Mucosa of descending colon (tissue), 3 donors: ENCODE data around the gene BRCA2. TPM values are rescaled to one million over a fixed set of nuclear protein-coding genes. Genes with fewer than 3 reads are reported as not detected.

Experiments used
- ATAC-seq: fragments of 200-7000 bp; cut with Tn5 transposase; one replicate; pipeline ENCODE4 v1.9.1; 2020; ENCODE audit warnings: mild to moderate bottlenecking, moderate library complexity
- DNase-seq, 3 donors: peaks; one replicate each; pipeline ENCODE4 v3.0.0-alpha.2; 2020
- H3K36me3 ChIP-seq: fragments of 200-600 bp; one replicate; pipeline ENCODE4 v1.8.0; 2021; ENCODE audit warnings: low read depth, mild to moderate bottlenecking
- H3K4me1 ChIP-seq: fragments of 200-600 bp; one replicate; pipeline ENCODE4 v1.8.0; 2021; ENCODE audit warnings: low read depth, mild to moderate bottlenecking
- H3K4me3 ChIP-seq: fragments of 200-600 bp; one replicate; pipeline ENCODE4 v1.8.0; 2021; ENCODE audit warnings: mild to moderate bottlenecking
- H3K9me3 ChIP-seq: fragments of 200-600 bp; one replicate; pipeline ENCODE4 v1.8.0; 2021; ENCODE audit warnings: mild to moderate bottlenecking
- CTCF ChIP-seq: fragments of 200-600 bp; IDR thresholded peaks from one replicate; pipeline ENCODE4 v1.8.0; 2022; ENCODE audit warnings: antibody characterized with exemption, mild to moderate bottlenecking
- intact Hi-C, 2 donors: fragments of 100-400 bp; cut with DNase I in 1 of 2; cut with micrococcal nuclease in 1 of 2; formaldehyde crosslinking; loops; one replicate each; pipeline versions ENCODE4 v1.11.0 to v1.11.1; 2022; cut with DNase I, micrococcal nuclease
- total RNA-seq, 3 donors: library from RNA; stranded (reverse); fragmentation: NEBNext Ultra II Directional in 2 of 3; extraction: Animal tissue kit (Norgen Biotek cat#: 25700) in 2 of 3; gene quantifications; one replicate each; pipeline versions ENCODE4 v1.2.1 to v1.2.4, GENCODE V29; 2021 to 2023
- donor health status: DM: no; HTN: no; CAD: no; lungs with moderate emphysema.
- donor health status: DM: no; HTN: no; CAD: no.
- donor health status: DM: no; HTN: yes; CAD: no.

The BRCA2 gene
- total RNA-seq, 3 donors from 2014 or later, result 1.8 to 4.8 (median 2.5) TPM

- intact Hi-C loops, result no loop called here
Measured at GRCh38 chr13:32300406-32300805, 14.9 kb upstream of the BRCA2 start.

GRCh38 chr13:32300920-32301319, 14.4 kb upstream of the BRCA2 start:
- TF ChIP-seq CTCF, result no peak
- H3K4me1 ChIP-seq, result no peaks in the 10 kb centered on the region
- H3K4me3 ChIP-seq, result no peak overlapping the region
- ATAC-seq (no peak), DNase-seq (no peak)
- no peaks in the 10 kb centered on the region for H3K36me3 ChIP-seq
- H3K9me3 ChIP-seq, result no peaks in the 10 kb centered on the region
- intact Hi-C loops, result no loop called here

More at GRCh38 chr13:32300406-32300805, 14.9 kb upstream of the BRCA2 start:
- H3K9me3 ChIP-seq, result no peaks in the 10 kb centered on the region
- H3K36me3 ChIP-seq, result no peaks in the 10 kb centered on the region
- no peak overlapping the region for H3K4me3 ChIP-seq
- TF ChIP-seq CTCF, result no peak
- DNase-seq (no peak), ATAC-seq (no peak)
- no peaks in the 10 kb centered on the region for H3K4me1 ChIP-seq

- Histone ChIP-seq H3K9me3 (no peaks in the 10 kb centered on the region), H3K36me3 (no peaks in the 10 kb centered on the region), H3K4me3 (no peak overlapping the region), H3K4me1 (no peaks in the 10 kb centered on the region)
- no peak for ATAC-seq
- intact Hi-C loops, result no loop called here
- TF ChIP-seq CTCF, result no peak
- no peak for DNase-seq
Measured at GRCh38 chr13:32302461-32302860, 12.8 kb upstream of the BRCA2 start.

GRCh38 chr13:32305646-32306045, 9.7 kb upstream of the BRCA2 start:
- no peaks in the 10 kb centered on the region for H3K36me3 ChIP-seq
- DNase-seq (no peak), ATAC-seq (no peak)
- intact Hi-C loops, result no loop called here
- no peak overlapping the region for H3K4me3 ChIP-seq
- H3K9me3 ChIP-seq, result no peaks in the 10 kb centered on the region
- no peaks in the 10 kb centered on the region for H3K4me1 ChIP-seq
- TF ChIP-seq CTCF, result no peak

GRCh38 chr13:32309312-32310133, 5.8 kb upstream of the BRCA2 start:
- H3K36me3 ChIP-seq, result no peaks in the 10 kb centered on the region
- no peaks in the 10 kb centered on the region for H3K4me1 ChIP-seq
- ATAC-seq (peak; percentile 53), DNase-seq (no peak)
- no peak for TF ChIP-seq CTCF
- intact Hi-C loops, result loop anchor here in 1 of 2 donors (10.0 kb wide), 1 partner anchor 115 kb away; the partner anchor contains the start of gene N4BP2L1
- H3K4me3 ChIP-seq, result no peak overlapping the region
- no peaks in the 10 kb centered on the region for H3K9me3 ChIP-seq
